Activated naive CD4-positive, alpha-beta T cell treated with anti-CD3 and anti-CD28 coated beads, Interleukin-2, amount 50 U/mL, for 24 hours (primary cell): ENCODE measurements around the gene RNU1-4.
"Not testable (repeated sequence)": the region's sequence is repeated elsewhere in the genome, so short reads cannot be mapped to it uniquely, and the experiment has no call there.

Experiments
- H3K27ac Mint-ChIP-seq: one replicate; pipeline ENCODE4 v1.8.0; 2021; ENCODE audit warnings: mild to moderate bottlenecking, mixed read lengths
- H3K27me3 Mint-ChIP-seq: one replicate; pipeline ENCODE4 v1.8.0; 2021; ENCODE audit warnings: mixed read lengths
- H3K36me3 Mint-ChIP-seq: one replicate; pipeline ENCODE4 v1.8.0; 2021; ENCODE audit warnings: mixed read lengths
- H3K4me1 Mint-ChIP-seq: one replicate; pipeline ENCODE4 v1.8.0; 2021; ENCODE audit warnings: mixed read lengths
- H3K4me3 Mint-ChIP-seq: one replicate; pipeline ENCODE4 v1.8.0; 2021; ENCODE audit warnings: mild to moderate bottlenecking, mixed read lengths
- H3K9me3 Mint-ChIP-seq: one replicate; pipeline ENCODE4 v1.8.0; 2021; ENCODE audit warnings: mixed read lengths

Gene RNU1-4

DNA sequence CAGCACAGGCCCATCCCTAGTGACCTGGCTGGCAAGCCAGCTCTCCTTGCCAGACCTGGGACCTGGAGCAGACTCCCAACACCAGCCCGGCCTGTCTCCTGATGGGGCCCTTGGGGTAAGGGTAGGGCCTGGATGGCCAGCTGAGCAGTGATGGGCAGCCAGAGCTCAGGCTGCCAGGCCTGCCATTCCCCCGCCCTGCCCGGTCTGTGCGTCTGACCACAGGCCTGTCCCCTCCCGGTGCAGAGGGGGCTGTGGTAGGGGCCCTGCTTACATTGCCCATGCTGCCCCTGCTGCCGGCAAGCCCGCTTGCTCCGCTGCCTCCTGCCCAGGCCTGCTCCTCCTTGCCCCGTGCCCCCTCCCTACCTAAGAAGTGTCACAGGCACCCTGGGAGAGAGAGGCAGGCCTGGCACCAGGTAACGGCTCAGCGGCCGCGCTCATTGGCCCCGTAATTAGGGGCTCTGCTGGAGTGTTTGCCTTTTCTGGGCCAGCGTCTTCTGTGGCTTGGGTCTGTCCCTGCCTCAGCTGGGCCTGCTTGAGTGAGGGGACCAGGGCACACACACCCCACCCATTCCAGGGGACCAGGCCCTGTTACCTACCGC is 35.7 kb upstream of the RNU1-4 start:
- H3K4me1 Mint-ChIP-seq, H3K36me3 Mint-ChIP-seq, H3K9me3 Mint-ChIP-seq, H3K4me3 Mint-ChIP-seq, H3K27me3 Mint-ChIP-seq, H3K27ac Mint-ChIP-seq: not testable (repeated sequence)

DNA sequence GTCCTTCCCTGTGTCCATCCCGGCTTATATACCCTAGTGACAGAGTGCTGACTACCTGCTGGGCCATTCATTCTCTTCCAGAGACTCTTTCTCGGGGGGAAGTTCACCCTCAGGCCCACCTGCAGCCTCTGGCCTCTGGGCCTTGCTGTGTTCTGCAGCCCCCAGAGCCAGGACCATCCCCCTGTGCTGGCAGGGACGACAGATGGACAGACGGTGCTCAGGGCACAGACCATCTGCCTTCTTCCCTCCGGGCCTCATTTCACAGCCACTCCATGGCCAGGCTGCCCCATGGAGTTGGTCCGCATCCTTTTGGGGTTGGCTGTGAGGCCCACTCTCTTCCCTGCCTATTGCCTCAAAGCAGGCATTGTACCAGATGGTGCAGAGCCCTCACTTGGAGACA is 34.0 kb upstream of the RNU1-4 start:
- H3K4me1 Mint-ChIP-seq, H3K36me3 Mint-ChIP-seq, H3K27me3 Mint-ChIP-seq, H3K9me3 Mint-ChIP-seq, H3K27ac Mint-ChIP-seq, H3K4me3 Mint-ChIP-seq: not testable (repeated sequence)

DNA sequence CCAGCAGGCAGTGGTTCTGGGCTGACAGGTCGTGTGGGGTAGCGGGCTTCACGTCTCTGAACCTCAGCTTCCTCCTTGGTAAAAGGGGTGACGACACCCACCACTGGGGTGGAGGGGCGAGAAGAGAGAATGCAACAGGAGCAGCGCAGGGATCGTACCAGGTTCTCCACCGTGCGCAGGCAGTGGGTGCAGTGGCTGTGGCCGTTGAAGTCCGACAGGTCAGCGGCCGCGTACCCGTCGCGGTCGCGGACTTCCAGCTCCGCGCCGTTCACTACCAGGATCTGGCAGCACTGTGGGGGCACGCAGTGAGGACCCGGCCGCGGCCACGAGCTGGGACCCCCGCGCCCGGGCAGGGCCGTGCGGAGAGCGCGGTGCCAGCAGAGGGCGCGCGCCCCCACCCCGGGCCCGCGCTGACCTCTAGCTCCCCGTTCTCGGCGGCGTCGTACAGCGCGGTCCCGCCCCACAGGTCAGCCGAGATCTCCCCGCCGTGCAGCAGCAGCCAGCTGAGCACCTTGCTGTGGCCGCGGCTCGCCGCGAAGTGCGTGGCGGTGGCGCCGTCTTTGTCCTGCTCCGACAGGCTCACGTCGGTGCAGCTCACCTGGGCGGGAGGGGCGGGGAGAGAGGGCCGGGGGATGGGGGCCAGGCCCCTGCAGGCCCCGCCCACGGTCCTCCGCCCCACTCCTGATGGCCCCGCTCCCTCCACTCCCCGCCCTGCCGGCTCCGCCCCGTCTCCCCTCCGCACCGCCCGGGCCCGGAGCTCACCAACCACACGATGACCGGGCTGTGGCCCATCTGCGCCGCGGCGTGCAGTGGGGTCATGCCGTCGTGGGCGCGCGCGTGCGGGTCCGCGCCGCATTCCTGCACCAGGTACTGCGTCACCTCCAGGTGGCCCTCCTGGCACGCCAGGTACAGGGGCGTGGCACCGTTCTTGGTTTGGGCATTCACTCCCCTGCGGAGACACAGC is 32.9 kb upstream of the RNU1-4 start:
- H3K9me3 Mint-ChIP-seq, H3K27me3 Mint-ChIP-seq, H3K27ac Mint-ChIP-seq, H3K36me3 Mint-ChIP-seq, H3K4me1 Mint-ChIP-seq, H3K4me3 Mint-ChIP-seq: not testable (repeated sequence)

DNA sequence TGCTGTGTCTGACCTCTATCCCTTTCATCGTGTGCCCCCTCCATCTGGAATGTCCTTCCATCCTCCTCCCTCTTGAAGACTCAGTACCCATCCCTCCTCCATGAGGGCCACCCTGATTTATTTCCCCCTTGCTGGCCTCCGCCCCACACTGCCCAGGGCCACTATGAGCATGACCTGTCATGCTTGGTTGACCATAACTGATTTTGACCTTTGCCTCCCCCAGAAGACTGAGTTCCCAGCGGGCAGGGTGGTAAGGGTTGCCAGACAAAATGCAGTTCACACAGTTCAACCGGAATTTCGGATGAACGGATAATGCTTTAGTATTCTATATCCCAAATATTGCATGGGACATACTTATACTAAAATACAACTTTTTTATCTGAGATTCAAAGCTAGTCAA is 31.6 kb upstream of the RNU1-4 start:
- not testable (repeated sequence) for H3K4me3 Mint-ChIP-seq, H3K9me3 Mint-ChIP-seq, H3K27ac Mint-ChIP-seq, H3K27me3 Mint-ChIP-seq, H3K36me3 Mint-ChIP-seq, H3K4me1 Mint-ChIP-seq

DNA sequence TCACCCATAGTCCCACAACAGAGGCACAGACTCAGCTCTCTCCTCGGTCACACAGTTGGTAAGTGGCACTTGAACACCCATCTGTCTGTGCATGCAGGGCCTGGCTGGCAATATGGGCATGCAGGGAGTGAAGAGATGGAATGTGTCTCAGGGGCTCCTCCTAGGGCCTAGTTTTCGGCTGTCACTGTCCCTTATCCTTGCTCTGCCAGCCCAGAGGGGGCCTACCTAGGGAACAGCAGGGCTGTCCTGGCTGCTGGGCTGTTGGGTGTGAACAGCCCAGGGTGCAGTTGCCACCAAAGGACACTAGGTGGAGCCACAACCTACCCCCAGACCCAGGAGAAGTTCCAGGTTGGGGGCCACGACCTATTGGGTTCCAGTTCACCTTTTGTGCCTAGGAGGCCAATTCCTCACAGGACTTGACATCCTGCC is 30.6 kb upstream of the RNU1-4 start:
- not testable (repeated sequence) for H3K9me3 Mint-ChIP-seq, H3K27ac Mint-ChIP-seq, H3K36me3 Mint-ChIP-seq, H3K27me3 Mint-ChIP-seq, H3K4me1 Mint-ChIP-seq, H3K4me3 Mint-ChIP-seq

DNA sequence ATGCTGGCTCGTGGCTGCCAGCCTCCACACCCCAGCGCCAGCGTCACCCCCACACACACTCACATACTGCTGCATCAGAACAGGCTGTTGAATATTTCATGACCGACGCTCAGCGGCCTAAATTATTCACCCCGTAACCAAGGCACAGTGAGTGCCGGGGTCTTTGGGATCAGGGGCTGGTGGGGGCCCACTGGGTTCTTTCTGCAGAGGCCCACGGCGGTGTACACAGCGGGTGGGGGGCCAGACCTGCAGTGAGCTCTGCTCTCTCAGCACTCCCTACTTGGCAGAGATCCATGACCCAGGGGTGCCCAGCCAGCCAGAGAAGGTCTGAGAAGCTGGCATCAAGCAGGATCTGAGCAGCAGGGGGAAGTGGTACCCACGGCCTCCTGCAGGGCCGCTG is 29.7 kb upstream of the RNU1-4 start:
- not testable (repeated sequence) for H3K36me3 Mint-ChIP-seq

DNA sequence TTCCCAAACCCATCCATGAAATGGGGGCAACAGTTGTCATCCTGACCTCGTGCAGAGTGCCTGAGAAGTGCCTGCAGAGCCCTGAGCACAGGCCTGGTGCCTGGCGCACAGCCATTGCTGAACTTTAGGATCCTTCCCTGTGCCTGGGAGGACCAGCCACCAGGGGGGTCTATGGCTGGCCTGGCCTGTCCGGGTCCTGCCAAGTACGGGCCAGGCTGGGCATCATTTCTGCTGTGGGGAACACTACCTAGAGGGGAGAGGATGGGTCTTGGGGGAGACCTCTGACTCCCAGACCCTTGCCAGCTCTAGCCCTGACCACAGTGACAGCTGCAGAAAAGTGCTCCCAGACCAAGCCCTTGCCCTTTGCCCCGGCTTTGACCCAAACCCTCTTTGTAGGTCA is 28.2 kb upstream of the RNU1-4 start:
- H3K36me3 Mint-ChIP-seq, H3K9me3 Mint-ChIP-seq, H3K4me1 Mint-ChIP-seq: not testable (repeated sequence)

More for the DNA sequence above, 29.7 kb upstream of the RNU1-4 start:
- not testable (repeated sequence) for H3K4me3 Mint-ChIP-seq, H3K9me3 Mint-ChIP-seq, H3K27ac Mint-ChIP-seq, H3K27me3 Mint-ChIP-seq, H3K4me1 Mint-ChIP-seq

DNA sequence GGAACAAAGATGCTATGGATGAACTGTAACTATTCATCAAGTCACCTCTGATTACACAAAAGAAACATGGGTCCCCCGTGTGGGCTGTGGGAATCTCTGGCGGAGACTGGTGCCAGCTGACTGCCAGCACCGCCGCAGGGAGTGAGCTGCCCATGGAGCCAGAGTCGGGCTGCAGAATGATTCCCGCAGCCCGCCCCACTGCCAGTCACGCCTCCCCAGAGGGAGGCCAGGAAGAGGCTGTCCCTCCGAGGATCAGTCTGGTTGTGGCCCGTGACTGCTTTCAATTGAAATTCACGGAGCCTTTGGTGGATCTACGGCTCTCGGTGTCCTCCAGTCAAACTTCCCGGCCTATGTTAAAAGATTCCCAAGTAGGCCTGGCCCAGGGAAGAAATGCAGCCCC is 27.7 kb upstream of the RNU1-4 start:
- not testable (repeated sequence) for H3K27ac Mint-ChIP-seq, H3K27me3 Mint-ChIP-seq, H3K9me3 Mint-ChIP-seq, H3K4me3 Mint-ChIP-seq, H3K36me3 Mint-ChIP-seq, H3K4me1 Mint-ChIP-seq

More for the DNA sequence above, 28.2 kb upstream of the RNU1-4 start:
- H3K27ac Mint-ChIP-seq, H3K27me3 Mint-ChIP-seq, H3K4me3 Mint-ChIP-seq: not testable (repeated sequence)

DNA sequence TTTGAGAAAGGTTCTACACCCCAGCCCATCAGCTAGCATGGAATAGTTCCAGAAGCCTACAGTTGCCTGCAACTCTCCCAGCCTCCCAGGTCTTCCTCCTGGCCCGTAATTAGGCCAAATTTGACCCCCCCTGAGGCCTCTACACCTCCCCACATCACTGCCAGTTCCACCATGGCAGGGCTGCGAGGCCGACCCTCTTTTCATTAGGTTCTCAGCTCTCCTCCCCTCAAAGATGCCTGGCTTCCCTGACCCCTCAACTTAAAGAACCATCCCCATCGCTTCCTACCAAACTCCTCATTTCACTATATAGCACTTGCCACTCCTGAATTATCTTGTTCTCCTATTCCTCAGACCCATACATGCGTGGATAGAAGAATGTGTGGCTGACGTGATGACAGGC is 27.3 kb upstream of the RNU1-4 start:
- H3K27me3 Mint-ChIP-seq, H3K4me1 Mint-ChIP-seq, H3K27ac Mint-ChIP-seq, H3K36me3 Mint-ChIP-seq, H3K4me3 Mint-ChIP-seq, H3K9me3 Mint-ChIP-seq: not testable (repeated sequence)

DNA sequence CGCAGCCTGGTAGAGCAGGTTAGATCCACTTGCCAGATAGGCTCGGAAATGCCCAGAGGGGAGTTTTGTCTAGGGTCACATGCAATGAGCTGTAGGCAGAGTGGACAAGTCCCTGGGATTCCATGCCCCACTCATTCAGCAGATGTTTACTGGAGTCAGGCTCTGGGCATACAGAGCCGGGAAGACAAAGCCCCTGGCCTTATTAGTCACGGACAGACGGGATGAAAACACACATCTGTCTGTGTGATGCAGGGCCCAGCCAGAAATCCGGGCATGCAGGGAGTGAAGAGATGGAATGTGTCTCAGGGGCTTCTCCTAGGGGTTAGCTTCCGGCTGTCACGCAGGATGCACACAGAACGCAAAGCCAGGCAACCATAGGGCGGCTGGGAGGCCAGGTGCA is 26.8 kb upstream of the RNU1-4 start:
- H3K4me3 Mint-ChIP-seq, H3K4me1 Mint-ChIP-seq, H3K9me3 Mint-ChIP-seq, H3K36me3 Mint-ChIP-seq, H3K27me3 Mint-ChIP-seq, H3K27ac Mint-ChIP-seq: not testable (repeated sequence)

DNA sequence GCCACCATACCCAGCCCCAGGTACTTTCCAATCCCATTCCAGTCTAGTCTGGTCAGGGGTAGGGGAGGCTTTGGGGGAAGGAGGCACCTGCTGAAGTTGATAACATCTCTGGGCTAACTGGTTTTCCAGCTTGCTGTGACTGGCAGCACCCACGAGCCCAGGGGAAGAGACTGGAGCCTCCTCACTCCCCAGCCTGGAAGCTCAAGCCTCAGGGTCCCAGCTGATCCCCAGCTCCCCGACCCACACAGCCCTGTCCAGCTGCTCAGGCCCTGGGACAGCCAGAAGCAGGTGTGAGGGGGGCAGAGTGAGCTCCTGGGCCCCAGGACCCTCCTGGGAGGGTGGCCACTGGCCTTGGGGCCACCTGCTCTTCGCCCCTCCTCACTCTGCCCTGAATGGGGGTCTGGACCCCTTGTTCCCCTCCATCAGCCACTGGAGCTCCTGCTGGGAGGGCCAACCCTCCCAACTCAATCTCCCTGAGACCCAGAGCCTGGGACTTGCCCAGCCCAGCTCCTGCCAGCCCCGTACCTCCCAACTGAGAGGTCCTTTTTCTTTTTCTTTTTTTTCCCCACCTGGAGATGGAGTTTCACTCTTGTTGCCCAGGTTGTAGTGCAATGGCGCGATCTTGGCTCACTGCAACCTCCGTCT is 23.5 kb upstream of the RNU1-4 start:
- Mint-ChIP-seq H3K27ac (no peak overlapping the region), H3K4me1 (no peaks in the 10 kb centered on the region), H3K9me3 (no peaks in the 10 kb centered on the region), H3K36me3 (no peaks in the 10 kb centered on the region), H3K27me3 (peaks cover 4% of the 10 kb centered on the region), H3K4me3 (no peak overlapping the region)

DNA sequence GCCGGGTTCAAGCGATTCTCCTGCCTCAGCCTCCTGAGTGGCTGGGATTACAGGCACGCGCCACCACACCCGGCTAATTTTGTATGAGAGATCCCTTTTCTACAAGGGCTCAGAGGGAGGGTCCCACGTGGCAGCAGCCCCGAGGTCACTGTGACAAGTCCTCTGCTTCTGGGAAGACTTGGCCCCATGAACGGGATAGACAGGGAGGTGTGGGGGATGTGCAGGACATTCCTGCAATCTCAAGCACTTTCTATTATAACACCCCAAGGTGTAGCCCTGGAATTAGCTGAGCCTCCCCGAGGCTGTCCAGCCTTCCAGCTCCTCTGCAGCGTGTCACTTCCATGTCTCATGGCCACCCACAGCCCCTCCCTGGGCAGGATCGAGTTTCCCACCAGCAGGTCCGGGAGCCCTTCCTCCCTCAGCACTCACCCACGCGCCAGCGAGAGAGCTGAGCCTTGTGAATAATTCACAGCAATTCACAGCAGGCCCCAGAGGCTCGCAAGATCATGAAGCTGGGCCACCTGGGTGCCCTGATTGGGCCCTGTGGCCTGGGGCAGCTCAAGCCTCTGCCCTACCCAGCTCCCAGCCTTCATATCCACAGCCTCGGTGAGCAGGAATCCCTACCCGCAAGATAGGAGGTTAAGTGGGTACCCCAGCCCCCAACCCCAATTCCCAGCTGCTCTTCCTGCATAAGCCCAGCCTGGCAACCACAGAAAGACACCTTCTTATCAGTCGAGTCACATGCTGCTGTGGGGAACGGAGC is 22.8 kb upstream of the RNU1-4 start:
- H3K4me3 Mint-ChIP-seq: no peak overlapping the region
- no peaks in the 10 kb centered on the region for H3K9me3 Mint-ChIP-seq
- no peaks in the 10 kb centered on the region for H3K36me3 Mint-ChIP-seq
- peaks cover 4% of the 10 kb centered on the region for H3K27me3 Mint-ChIP-seq
- no peak overlapping the region for H3K27ac Mint-ChIP-seq
- no peaks in the 10 kb centered on the region for H3K4me1 Mint-ChIP-seq

DNA sequence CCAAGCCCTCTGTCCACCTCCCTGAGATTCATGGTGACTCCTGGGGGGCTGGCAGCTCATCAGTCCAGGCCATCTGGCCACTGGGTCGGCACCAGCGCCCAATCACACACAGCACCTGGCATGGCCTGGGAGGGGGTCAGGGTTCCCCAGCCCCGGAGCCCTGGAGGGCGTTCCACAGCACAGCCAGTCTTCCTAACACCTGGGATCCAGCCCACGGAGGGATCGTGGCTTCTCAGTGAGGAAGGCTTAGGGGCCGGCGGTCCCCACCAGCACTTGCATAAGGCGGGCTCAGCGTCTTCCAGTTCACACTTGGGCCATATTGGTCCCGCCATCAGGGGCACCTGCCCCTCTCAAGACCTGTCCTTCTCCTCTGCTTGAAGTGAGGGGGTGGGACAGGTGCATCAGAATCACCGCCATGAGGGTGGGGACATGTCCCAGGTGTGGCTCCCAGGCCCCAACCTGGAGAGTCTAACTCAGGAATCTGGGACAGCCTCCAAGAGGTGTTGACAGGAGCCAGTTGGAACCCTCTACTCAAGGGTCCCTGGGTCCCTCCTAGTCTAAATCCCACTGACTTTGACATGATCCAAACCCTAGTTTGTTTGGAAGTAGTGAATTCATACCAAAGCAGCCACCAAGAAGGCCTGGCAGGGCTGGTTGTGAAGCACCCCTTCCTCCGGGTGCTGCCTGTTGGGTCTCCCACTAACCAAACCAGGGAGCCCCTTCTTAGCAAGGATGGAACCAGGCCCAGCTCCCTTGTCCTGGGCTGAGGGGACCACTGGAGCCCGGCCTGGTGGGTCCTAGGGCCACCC is 22.0 kb upstream of the RNU1-4 start:
- H3K27ac Mint-ChIP-seq, H3K4me1 Mint-ChIP-seq, H3K4me3 Mint-ChIP-seq, H3K36me3 Mint-ChIP-seq, H3K9me3 Mint-ChIP-seq, H3K27me3 Mint-ChIP-seq: not testable (repeated sequence)

DNA sequence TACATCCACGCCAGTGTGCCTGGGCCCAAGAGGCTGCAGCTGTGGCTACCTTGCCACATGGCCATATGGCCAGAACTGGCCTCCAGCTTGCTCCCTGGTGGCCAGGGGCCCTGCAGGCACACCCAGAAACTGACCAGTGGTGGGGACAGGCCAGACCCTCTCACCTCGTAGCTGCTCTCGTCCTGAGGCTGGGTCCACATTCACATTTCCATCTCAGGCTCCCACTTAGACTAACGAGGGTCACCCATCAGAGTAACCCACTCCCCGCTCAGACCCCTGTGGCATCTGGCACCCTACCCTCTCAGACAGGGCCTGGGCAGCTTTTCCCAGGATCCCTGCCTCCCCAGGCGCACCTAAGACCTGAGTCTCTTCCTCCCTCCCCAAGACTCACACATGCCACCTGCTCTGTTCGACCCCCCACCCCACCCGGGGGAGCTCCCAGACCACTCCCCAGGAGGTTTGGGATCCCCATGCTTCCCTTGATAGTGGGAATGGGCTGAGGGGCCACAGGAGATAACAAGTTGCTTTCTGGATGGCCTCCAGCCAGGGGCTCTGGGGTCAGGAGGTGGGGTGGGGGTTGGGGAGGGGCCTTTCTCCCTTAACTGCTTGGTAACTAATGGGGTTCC is 21.3 kb upstream of the RNU1-4 start:
- Mint-ChIP-seq H3K36me3 (no peaks in the 10 kb centered on the region), H3K27me3 (peaks cover 4% of the 10 kb centered on the region)

More for the DNA sequence above, 21.3 kb upstream of the RNU1-4 start:
- Mint-ChIP-seq H3K27ac (no peak overlapping the region), H3K4me1 (no peaks in the 10 kb centered on the region), H3K9me3 (no peaks in the 10 kb centered on the region), H3K4me3 (no peak overlapping the region)
